Fibroblast of the aortic adventitia (primary cell): Measurements from ENCODE around the gene SYT3. TPM values are rescaled to one million over a fixed set of nuclear protein-coding genes. Genes with fewer than 3 reads are reported as not detected.

Experiments used
- DNase-seq: peaks from one replicate; pipeline ENCODE4 v3.0.0-alpha.2; 2010; ENCODE audit warnings: low read depth
- H3K4me3 ChIP-seq: 2 replicates; pipeline ENCODE4 v1.5.1; 2011; ENCODE audit warnings: low read depth, mild to moderate bottlenecking, control low read depth, low read length, moderate library complexity
- total RNA-seq: library from RNA; depleted of rRNA; stranded (reverse); fragments of >200 nt; gene quantifications from 2 replicates; pipeline ENCODE4 v1.2.3, GENCODE V29; 2012; ENCODE audit warnings: low replicate concordance
- TF ChIP-seq, protein P1 (sequence below): IDR thresholded peaks from 2 replicates; pipeline ENCODE4 v1.5.1; 2011; ENCODE audit warnings: mild to moderate bottlenecking, low read length, control low read depth, inconsistent platforms; ENCODE audit not compliant: insufficient read depth

Gene SYT3
- total RNA-seq, 1 donor, result 0.09 TPM

DNA sequence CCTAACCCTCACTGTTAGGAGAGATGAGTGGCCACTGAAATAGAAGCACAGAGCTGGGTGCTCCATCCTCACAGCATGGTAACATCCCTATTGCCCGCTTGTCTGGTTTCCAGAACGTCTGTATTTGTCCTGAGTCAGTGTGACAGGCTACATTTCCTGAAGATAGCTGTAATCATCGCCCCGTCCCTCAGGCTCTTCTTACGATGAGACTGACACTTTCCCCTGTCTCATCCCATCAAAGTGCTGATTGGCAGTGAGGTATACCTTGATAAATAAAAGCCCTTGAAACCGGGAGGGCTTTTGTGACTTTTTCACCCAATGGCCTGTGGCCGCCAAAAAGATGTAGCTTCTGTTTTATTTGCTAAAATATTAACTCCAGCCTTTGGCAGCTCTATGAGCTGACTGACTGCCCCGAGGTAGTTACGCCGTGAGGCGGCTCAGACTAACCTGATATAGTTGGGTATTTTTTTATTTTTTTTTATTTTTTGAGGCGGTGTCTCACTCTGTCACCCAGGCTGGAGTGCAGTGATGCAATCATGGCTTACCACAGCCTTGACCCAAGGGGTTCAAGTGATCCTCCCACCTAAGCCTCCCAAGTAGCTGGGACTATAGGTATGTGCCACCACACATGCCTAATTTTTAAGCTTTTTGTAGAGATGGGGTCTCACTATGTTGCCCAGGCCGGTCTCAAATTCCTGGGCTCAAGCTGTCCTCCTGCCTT, 65.8 kb downstream of the SYT3 start:
- no peak overlapping the region for H3K4me3 ChIP-seq
- no peak for DNase-seq
- TF ChIP-seq, protein P1, sequence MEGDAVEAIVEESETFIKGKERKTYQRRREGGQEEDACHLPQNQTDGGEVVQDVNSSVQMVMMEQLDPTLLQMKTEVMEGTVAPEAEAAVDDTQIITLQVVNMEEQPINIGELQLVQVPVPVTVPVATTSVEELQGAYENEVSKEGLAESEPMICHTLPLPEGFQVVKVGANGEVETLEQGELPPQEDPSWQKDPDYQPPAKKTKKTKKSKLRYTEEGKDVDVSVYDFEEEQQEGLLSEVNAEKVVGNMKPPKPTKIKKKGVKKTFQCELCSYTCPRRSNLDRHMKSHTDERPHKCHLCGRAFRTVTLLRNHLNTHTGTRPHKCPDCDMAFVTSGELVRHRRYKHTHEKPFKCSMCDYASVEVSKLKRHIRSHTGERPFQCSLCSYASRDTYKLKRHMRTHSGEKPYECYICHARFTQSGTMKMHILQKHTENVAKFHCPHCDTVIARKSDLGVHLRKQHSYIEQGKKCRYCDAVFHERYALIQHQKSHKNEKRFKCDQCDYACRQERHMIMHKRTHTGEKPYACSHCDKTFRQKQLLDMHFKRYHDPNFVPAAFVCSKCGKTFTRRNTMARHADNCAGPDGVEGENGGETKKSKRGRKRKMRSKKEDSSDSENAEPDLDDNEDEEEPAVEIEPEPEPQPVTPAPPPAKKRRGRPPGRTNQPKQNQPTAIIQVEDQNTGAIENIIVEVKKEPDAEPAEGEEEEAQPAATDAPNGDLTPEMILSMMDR, result no peak

Other genes starting within 250 kb of the SYT3 start
- gene SPIB, start 220.9 kb downstream of the SYT3 start, total RNA-seq, result not detected in 2 replicates
- gene MYBPC2, start 207.0 kb downstream of the SYT3 start, total RNA-seq, result not detected in 2 replicates
- 22.8 and 35.2 TPM in 2 replicates for gene EMC10, start 163.4 kb downstream of the SYT3 start, total RNA-seq
- gene GARIN5A, start 163.0 kb downstream of the SYT3 start, total RNA-seq, result not detected in 2 replicates
- 12.1 and 26.7 TPM in 2 replicates for gene JOSD2, start 128.7 kb downstream of the SYT3 start, total RNA-seq
- gene ASPDH, start 126.0 kb downstream of the SYT3 start, total RNA-seq, result not detected in 2 replicates
- not detected in 2 replicates for gene LRRC4B, start 71.4 kb downstream of the SYT3 start, total RNA-seq
- gene C19orf81, start 9.6 kb upstream of the SYT3 start, total RNA-seq, result not detected in 2 replicates
- gene SHANK1, start 79.9 kb upstream of the SYT3 start, total RNA-seq, result 2.6 and 4.2 TPM in 2 replicates
- gene CLEC11A, start 83.5 kb upstream of the SYT3 start, total RNA-seq, result 21.8 and 71.8 TPM in 2 replicates
- not detected in 2 replicates for gene GPR32, start 130.6 kb upstream of the SYT3 start, total RNA-seq
- gene ACP4, start 150.5 kb upstream of the SYT3 start, total RNA-seq, result not detected in 2 replicates
- not detected in 2 replicates for gene KLK1, start 183.9 kb upstream of the SYT3 start, total RNA-seq
- gene KLK15, start 193.7 kb upstream of the SYT3 start, total RNA-seq, result not detected in 2 replicates
- gene KLK3, start 215.0 kb upstream of the SYT3 start, total RNA-seq, result not detected in 2 replicates
- gene KLK2, start 233.6 kb upstream of the SYT3 start, total RNA-seq, result not detected in 2 replicates